ENCODE data around the gene ERG28.

Gene ERG28

GRCh38 chr14:75650253-75651058, 10.2 kb downstream of the ERG28 start:
- intact Hi-C loops (cut with DNase I; ENCODE audit: low total_unique reads), result no loop called here
- Histone ChIP-seq H3K4me3 (no peak overlapping the region), H3K27me3 (no peaks in the 10 kb centered on the region), H3K4me1 (peaks cover 0 to 20% (median 4%) of the 10 kb centered on the region in 4 donors), H3K27ac (no peak overlapping the region), H3K9me3 (no peaks in the 10 kb centered on the region), H3K36me3 (peaks cover 27 to 75% (median 48%) of the 10 kb centered on the region in 3 donors)
- DNase-seq, result no peak
- TF ChIP-seq, protein P1, sequence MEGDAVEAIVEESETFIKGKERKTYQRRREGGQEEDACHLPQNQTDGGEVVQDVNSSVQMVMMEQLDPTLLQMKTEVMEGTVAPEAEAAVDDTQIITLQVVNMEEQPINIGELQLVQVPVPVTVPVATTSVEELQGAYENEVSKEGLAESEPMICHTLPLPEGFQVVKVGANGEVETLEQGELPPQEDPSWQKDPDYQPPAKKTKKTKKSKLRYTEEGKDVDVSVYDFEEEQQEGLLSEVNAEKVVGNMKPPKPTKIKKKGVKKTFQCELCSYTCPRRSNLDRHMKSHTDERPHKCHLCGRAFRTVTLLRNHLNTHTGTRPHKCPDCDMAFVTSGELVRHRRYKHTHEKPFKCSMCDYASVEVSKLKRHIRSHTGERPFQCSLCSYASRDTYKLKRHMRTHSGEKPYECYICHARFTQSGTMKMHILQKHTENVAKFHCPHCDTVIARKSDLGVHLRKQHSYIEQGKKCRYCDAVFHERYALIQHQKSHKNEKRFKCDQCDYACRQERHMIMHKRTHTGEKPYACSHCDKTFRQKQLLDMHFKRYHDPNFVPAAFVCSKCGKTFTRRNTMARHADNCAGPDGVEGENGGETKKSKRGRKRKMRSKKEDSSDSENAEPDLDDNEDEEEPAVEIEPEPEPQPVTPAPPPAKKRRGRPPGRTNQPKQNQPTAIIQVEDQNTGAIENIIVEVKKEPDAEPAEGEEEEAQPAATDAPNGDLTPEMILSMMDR (IDR thresholded peaks at IDR 0.05), result no peak

DNA sequence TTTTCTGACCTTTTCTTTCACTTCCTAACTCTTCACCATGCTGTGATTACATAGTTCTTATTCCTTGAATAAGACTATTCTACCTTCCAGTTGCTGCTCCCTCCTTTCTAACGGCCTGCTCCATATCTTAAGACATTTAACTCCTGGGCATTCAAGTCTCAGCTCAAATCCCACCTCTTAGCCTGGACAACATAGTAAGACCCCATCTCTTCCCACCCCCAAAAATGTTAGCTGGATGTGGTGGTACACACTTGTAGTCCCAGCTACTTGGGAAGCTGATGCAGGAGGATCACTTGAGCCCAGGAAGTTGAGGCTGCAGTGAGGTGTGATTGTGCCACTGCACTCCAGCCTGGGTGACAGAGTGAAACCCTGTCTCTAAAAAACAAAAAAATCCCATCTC, 10.9 kb downstream of the ERG28 start:
- no peaks in the 10 kb centered on the region for H3K9me3 ChIP-seq
- H3K36me3 ChIP-seq, result peaks cover 27 to 69% (median 48%) of the 10 kb centered on the region in 3 donors
- H3K4me1 ChIP-seq, result peaks cover 0 to 20% (median 4%) of the 10 kb centered on the region in 4 donors
- intact Hi-C loops (cut with DNase I; ENCODE audit: low total_unique reads), result no loop called here
- TF ChIP-seq, protein P1 (IDR thresholded peaks at IDR 0.05), result no peak
- H3K27ac ChIP-seq, result no peak overlapping the region
- no peak for DNase-seq
- no peaks in the 10 kb centered on the region for H3K27me3 ChIP-seq
- H3K4me3 ChIP-seq, result no peak overlapping the region

DNA sequence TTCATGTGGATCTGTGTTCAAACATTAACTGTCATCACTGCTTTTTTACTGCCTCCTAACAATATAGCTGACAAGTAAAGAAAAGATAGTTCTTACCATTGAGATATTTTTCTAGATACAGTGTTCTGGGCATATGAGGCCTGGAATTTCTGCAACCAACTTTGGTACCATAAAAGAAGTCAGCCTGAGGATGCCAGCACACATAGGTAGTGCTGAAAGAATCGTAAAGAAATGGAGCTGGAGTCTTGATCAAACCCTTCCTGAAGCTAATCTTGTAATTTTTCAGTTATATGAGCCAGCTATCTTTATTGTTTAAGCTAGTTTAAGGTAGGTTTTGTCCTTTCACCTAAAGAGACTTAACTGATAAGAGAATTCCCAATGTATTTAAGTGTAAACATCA, 11.3 kb downstream of the ERG28 start:
- Histone ChIP-seq H3K27ac (no peak overlapping the region), H3K4me3 (no peak overlapping the region), H3K36me3 (peaks cover 27 to 64% (median 45%) of the 10 kb centered on the region in 3 donors), H3K4me1 (peaks cover 0 to 20% (median 4%) of the 10 kb centered on the region in 4 donors), H3K27me3 (no peaks in the 10 kb centered on the region), H3K9me3 (no peaks in the 10 kb centered on the region)
- intact Hi-C loops (cut with DNase I; ENCODE audit: low total_unique reads), result no loop called here
- TF ChIP-seq, protein P1 (IDR thresholded peaks at IDR 0.05), result no peak
- DNase-seq, result no peak

DNA sequence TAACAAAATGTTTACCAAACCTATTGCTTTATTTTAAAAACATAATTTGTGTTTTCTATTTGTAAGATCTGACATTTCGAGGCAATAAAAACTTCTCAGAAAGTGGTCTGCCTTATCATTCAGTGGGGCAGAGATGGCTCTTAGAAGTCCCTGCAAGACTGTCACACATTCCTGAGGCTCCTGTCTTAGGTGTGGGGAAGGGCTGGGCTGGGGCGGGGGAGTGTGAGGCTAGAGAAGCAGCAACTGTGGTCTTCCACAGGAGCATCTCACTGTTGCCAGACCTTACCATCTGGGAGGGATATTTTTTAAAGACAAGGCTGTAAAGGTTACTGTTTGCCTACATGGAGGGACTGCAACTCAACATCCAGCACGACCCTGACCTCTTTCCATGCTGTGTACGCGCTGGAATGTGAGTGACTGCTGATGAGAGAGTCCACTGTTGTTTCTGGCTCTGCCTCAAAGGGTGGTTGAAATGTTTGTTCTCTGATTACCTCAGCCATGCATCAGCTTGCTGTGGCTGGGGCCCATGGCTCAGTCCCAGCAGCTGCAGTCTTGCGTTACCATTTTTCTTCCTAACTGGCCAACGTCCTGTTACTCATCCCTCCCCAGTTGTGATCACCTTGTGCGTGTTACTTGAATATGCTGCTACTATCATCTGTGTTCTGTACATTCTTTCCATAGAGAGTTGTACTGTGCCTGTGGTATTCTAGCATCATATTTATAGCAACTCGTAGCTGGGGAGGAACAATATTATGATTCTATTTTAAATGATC, 12.4 kb downstream of the ERG28 start:
- Histone ChIP-seq H3K4me1 (peaks cover 0 to 17% (median 4%) of the 10 kb centered on the region in 4 donors), H3K27ac (no peak overlapping the region), H3K27me3 (no peaks in the 10 kb centered on the region), H3K4me3 (no peak overlapping the region), H3K9me3 (no peaks in the 10 kb centered on the region), H3K36me3 (peaks cover 27 to 61% (median 41%) of the 10 kb centered on the region in 3 donors)
- intact Hi-C loops (cut with DNase I; ENCODE audit: low total_unique reads), result no loop called here
- TF ChIP-seq, protein P1 (IDR thresholded peaks at IDR 0.05), result no peak
- no peak for DNase-seq

GRCh38 chr14:75647640-75648039, 13.0 kb downstream of the ERG28 start:
- H3K27ac ChIP-seq, result no peak overlapping the region
- TF ChIP-seq, protein P1 (IDR thresholded peaks at IDR 0.05), result no peak
- DNase-seq, result peak in 1 of 2 donors; percentile 53
- no peaks in the 10 kb centered on the region for H3K9me3 ChIP-seq
- peaks cover 27 to 56% (median 35%) of the 10 kb centered on the region in 3 donors for H3K36me3 ChIP-seq
- H3K4me3 ChIP-seq, result no peak overlapping the region
- intact Hi-C loops (cut with DNase I; ENCODE audit: low total_unique reads), result no loop called here
- peaks cover 0 to 17% (median 4%) of the 10 kb centered on the region in 4 donors for H3K4me1 ChIP-seq
- H3K27me3 ChIP-seq, result no peaks in the 10 kb centered on the region
